Colon (tissue), 2 donors: ENCODE measurements around the gene MAPKAPK5.
A peak's percentile ranks its signal among the peaks of the same experiment; 100 is the strongest.
"Not testable (repeated sequence)": the region's sequence is repeated elsewhere in the genome, so short reads cannot be mapped to it uniquely, and the experiment has no call there.

Experiments
- FAIRE-seq: peaks from 2 replicates; lab custom pipeline; 2012; peaks lifted over from hg19 to GRCh38; lab: Jason Lieb, UNC
- donor health status: control.
- donor health status: control.

MAPKAPK5 gene, protein sequence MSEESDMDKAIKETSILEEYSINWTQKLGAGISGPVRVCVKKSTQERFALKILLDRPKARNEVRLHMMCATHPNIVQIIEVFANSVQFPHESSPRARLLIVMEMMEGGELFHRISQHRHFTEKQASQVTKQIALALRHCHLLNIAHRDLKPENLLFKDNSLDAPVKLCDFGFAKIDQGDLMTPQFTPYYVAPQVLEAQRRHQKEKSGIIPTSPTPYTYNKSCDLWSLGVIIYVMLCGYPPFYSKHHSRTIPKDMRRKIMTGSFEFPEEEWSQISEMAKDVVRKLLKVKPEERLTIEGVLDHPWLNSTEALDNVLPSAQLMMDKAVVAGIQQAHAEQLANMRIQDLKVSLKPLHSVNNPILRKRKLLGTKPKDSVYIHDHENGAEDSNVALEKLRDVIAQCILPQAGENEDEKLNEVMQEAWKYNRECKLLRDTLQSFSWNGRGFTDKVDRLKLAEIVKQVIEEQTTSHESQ

DNA sequence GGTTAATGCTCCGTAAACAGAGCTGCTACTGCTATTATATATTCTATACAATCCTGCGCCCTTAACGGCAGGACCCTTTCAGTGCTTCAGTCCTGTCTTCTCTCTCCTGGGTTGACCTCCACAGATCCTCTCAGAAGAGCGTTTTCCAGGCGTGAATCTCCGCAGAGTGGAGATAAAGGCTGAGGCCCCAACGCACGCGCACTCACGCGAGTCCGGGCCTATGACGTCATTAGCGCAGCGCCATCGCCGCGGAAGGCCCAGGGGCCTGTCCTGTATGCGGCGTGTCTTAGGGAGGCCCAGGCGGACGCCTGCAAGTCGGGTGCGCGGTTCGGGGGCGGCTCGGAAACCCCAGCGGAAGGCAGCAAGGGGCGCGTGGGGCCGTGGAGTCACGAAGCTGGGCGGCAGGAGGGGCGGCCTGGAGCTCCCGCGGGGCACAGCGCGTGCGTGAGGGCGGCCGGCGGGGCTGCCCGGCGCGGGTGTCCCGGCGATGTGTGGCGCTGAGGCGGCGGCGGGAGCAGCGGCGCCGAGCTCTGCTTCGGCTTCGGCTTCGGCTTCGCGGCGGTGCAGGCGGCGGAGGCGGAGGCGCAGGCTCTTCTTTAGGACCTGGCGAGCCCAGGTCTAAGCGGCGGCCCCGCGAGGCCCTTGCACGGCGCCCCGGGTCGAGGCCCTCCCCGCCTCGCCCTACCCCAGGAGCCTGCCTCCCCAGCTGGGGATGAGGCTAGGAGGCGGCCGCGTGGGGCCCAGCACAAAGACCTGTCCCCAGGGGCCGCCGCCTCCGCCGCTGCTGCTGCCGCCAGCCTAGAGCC lies at the start of gene MAPKAPK5:
Gene MAPKAPK5, plus strand, starts transcription at position 479 of the 806 bp plus-strand sequence. CDS start 506 bp downstream, outside the sequence.
- FAIRE-seq, result no peak

GRCh38 chr12:111792856-111793235 lies 49.2 kb upstream of the MAPKAPK5 start:
- FAIRE-seq, result no peak

DNA sequence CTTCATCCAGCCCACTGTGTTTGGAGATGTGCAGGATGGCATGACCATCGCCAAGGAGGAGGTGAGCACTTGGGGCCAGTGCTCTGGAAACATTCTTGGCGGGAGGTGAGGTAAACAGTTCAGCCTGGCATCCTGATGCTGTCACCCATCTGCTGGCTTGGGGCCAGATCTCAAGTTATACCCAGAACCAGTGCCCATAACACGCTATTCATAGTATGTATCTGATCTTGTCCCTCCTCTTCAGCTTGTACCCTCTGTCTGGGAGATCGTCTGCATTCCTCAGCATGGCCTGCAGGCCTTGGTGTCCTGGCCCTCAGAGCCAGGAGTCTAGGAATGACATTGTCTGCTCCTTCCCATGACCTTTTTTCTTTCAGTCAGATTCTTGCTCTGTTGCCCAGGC lies 43.8 kb upstream of the MAPKAPK5 start:
- FAIRE-seq, result no peak

DNA sequence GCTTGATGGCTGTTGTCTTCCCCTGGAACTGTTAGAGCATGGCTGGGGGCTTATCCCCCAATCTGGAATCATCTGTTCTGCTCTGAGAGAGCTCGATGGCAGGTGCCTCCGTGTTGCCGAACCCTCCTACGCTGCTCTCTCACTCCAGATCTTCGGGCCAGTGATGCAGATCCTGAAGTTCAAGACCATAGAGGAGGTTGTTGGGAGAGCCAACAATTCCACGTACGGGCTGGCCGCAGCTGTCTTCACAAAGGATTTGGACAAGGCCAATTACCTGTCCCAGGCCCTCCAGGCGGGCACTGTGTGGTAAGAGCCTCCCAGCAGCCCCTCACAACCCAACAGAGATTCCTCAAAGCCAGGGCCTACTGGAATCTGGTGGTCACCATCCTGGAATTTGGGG lies 42.3 kb upstream of the MAPKAPK5 start:
- no peak for FAIRE-seq

GRCh38 chr12:111803038-111803626 lies 38.9 kb upstream of the MAPKAPK5 start:
- no peak for FAIRE-seq

DNA sequence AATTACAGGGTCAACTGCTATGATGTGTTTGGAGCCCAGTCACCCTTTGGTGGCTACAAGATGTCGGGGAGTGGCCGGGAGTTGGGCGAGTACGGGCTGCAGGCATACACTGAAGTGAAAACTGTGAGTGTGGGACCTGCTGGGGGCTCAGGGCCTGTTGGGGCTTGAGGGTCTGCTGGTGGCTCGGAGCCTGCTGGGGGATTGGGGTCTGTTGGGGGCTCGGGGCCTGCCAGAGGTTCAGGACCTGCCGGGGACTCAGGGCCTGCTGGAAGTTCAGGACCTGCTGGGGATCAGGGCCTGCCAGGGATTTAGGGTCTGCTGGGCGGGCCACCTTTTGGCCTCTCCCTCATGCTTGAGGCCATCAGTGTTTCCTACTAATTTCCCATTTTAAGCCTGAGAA lies 38.2 kb upstream of the MAPKAPK5 start:
- no peak for FAIRE-seq

DNA sequence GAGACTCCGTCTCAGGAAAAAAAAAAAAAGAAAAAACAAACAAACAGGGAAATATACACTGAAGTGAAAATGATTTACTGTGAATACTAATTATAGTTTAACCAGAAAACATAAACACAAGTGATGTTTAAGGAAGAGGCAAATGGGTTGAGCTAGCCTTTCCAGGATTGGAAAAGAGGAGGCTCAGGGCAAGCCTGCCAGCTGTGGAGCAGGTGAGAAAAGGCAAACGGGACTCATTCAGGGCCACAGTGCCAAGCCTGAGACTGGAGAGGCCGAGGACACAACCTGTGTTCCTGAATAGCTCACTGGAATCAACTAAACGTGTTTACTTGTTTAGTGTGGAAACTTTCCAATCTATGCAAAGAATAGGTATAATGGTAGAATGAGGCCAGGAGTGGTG lies 35.7 kb upstream of the MAPKAPK5 start:
- no peak for FAIRE-seq

- no peak for FAIRE-seq
These were observed 34.8 kb upstream of the MAPKAPK5 start for GRCh38 chr12:111807232-111807631.

GRCh38 chr12:111812881-111813741 lies 28.9 kb upstream of the MAPKAPK5 start:
- FAIRE-seq, result no peak

GRCh38 chr12:111816065-111816615 lies 25.9 kb upstream of the MAPKAPK5 start:
- FAIRE-seq, result no peak

DNA sequence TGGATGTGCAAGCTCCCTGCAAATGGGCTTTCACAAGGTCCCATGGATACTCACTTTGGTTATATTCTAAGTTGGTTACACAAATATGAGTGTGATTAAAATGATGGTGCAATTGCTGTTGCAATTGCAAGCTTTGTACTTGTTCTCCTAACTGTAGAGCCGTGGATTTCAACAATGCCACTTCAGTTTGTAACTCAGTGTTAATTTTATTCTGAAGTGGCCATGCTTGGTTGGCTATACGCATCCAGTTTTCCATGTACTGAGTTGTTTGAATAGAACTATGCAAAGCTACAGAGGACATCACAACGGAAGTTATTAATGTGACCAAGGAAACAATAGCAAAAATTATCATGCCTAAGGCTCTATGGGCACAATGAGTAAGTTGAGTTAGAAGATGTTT lies 25.1 kb upstream of the MAPKAPK5 start:
- not testable (repeated sequence) for FAIRE-seq

- no peak for FAIRE-seq
These were observed 23.7 kb upstream of the MAPKAPK5 start for GRCh38 chr12:111818340-111818739.

DNA sequence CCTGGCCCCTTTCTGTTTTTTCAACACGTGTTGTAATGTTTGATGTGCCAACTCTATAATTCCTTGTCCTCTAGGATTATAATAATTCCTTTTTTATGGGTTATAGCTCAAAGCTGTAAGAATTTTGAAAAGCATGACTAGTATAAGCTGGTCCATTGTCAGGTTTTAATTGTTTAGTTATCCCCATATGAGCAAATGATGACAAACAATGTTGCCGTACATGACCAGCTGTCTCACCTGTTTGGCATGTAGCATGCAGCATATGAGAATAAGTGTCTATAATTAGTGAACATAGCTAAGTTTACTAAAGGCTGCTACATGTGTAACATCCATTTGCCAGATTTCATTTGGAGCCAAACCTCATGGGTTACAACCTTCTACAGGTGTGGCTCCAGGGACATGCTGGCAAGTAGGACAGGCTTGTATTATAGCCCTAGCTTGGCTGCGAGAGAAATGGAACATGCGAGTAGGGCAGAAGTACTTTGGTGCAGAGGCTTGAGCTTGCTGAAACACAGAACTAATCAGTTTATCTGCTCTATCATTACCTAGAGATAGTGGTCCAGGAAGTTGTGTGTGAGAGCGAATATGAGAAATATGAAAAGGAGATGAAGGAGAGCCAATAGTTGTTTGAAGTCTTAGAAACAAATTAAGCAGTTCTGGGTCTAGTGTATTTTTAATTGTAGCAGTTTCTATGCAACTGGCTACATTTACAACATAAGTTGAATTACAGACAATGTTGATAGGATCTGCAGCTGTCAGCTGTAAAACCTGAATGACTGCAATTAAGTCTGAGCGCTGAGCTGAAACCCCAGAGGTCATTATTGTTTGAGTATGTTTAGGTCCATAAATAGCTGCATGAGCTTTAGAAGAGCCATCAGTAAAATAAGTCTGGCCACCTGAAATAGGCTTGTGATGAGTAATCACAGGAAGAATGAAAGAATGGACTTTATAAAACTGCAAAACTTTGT lies 22.6 kb upstream of the MAPKAPK5 start:
- peak; percentile 49 for FAIRE-seq

DNA sequence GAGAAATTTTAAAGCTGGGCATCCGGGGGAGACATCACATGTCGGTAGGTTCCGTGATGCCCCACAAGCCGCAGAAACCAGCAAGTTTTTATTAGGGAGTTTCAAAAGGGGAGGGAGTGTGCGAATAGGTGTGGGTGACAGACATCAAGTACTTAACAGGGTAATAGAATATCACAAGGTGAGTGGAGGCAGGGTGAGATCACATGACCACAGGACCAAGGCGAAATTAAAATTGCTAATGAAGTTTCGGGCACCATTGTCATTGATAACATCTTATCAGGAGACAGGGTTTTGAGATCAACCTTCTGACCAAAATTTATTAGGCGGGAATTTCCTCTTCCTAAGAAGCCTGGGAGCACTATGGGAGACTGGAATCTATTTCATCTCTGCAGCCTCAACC lies 21.2 kb upstream of the MAPKAPK5 start:
- FAIRE-seq, result not testable (repeated sequence)

DNA sequence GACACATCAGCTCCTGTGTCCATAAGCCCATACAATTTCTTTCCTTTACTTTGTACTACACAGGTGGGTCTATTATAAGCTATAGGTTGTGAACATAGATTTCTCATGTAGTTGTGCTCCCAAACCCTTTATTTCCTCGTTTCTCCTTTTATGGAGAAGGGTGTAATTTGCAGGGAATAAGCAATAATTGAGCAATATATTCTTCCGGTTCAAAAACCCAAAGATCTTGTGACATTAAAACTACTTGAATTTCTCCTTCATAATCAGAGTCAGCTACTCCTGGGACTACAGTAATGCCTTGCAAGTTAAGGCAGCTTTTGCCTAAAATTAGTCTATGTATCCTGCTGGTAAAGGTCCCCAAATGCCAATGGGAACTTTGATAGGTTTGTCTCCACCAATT lies 19.1 kb upstream of the MAPKAPK5 start:
- FAIRE-seq, result no peak

GRCh38 chr12:111823891-111824290 lies 18.1 kb upstream of the MAPKAPK5 start:
- FAIRE-seq, result no peak

DNA sequence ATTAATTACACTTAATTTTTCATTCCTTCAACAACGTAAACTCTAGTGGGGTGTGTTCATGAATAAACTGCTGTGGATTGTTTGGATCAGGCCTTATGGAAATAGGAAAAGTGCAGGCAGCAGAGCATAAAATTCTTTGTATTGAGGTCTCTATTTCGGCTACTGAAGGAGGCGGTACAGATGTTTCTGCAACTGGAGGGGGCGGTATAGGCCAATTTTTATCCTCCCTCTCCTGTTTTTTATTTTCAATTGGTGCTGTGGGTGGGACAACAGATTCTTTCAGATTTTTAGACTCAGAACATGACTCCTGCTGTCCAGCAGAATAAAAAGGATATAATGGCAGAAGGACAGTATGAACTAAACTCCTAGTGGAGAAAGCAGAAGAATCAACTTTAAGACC lies 17.7 kb upstream of the MAPKAPK5 start:
- not testable (repeated sequence) for FAIRE-seq

DNA sequence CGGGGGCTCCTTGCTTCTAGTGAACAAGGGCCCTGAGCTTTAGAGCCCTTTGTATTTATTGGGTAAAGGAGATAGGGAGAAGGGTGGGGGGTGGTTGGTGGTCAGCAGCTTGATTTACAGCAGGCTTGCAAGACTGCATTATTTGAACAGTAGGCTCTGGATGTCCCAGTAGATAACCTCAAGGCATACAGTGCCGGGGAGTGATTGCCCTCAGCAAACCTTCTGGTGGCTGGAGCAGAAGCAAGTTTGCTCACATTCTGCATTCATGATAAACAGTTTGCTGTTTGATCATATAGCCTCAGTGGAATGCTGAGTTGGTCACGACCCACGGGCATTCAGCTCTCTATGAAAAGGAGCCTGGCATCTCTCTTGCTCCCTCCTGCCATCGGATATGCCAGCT lies 16.5 kb upstream of the MAPKAPK5 start:
- FAIRE-seq, result no peak

GRCh38 chr12:111826316-111826715 lies 15.7 kb upstream of the MAPKAPK5 start:
- no peak for FAIRE-seq

- FAIRE-seq, result no peak
These were observed 15.0 kb upstream of the MAPKAPK5 start for GRCh38 chr12:111826992-111827391.
